Stomach (tissue), 9 donors: ENCODE measurements around the gene PPP1R3D. TPM values are rescaled to one million over a fixed set of nuclear protein-coding genes. Genes with fewer than 3 reads are reported as not detected.

Source experiments
- DNase-seq, 2 donors: peaks; one replicate each; pipeline versions ENCODE4 v3.0.0 to v3.0.0-alpha.2; 2013 to 2019
- H3K27ac ChIP-seq, 5 donors: fragments of 200-600 bp in 4 of 5; sonication (generic) in 4 of 5; one replicate each; pipeline ENCODE4 v1.5.1; 2013 to 2019; ENCODE audit warnings: mild to moderate bottlenecking in 1 of 5, moderate library complexity in 1 of 5
- H3K27me3 ChIP-seq, 3 donors: fragments of 200-600 bp; sonication (generic); one replicate each; pipeline ENCODE4 v1.5.1; 2017 to 2019; ENCODE audit warnings: mixed run types in 1 of 3
- H3K36me3 ChIP-seq, 4 donors: fragments of 200-600 bp; sonication (generic); 1 replicate in 3 of 4; 2 replicates in 1 of 4; pipeline ENCODE4 v1.5.1; 2016 to 2019
- H3K4me1 ChIP-seq, 4 donors: fragments of 200-600 bp; sonication (generic); one replicate each; pipeline ENCODE4 v1.5.1; 2016 to 2019
- H3K4me3 ChIP-seq, 4 donors: fragments of 200-600 bp; sonication (generic) in 3 of 4; one replicate each; pipeline ENCODE4 v1.5.1; 2016 to 2019; ENCODE audit warnings: mild to moderate bottlenecking in 1 of 4
- H3K9me3 ChIP-seq, 4 donors: fragments of 200-600 bp; sonication (generic); one replicate each; pipeline ENCODE4 v1.5.1; 2016 to 2019
- CTCF ChIP-seq, 7 experiments: fragments of 450-650 bp in 4 of 7; fragments of 200-600 bp in 3 of 7; sonication (generic) in 3 of 7; IDR thresholded peaks; one replicate each; pipeline ENCODE4 v1.5.1; 2016 to 2019; ENCODE audit warnings: antibody characterized with exemption in 7 of 7, control low read depth in 2 of 7, mild to moderate bottlenecking in 1 of 7
- EP300 ChIP-seq: sonication (generic); formaldehyde crosslinking; IDR thresholded peaks from one replicate; pipeline ENCODE4 v1.6.1; 2017; ENCODE audit warnings: antibody characterized with exemption
- POLR2A ChIP-seq, 4 donors: fragments of 450-650 bp; IDR thresholded peaks; one replicate each; pipeline ENCODE4 v1.6.1; 2016; ENCODE audit warnings: antibody characterized with exemption in 4 of 4, control low read depth in 2 of 4, mild to moderate bottlenecking in 1 of 4, moderate library complexity in 1 of 4
- POLR2AphosphoS5 ChIP-seq, 3 donors: sonication (generic); formaldehyde crosslinking; IDR thresholded peaks; one replicate each; pipeline ENCODE4 v1.6.1; 2016; ENCODE audit warnings: antibody characterized with exemption in 3 of 3
- WGBS, 5 donors: extraction: QIAGEN DNeasy Blood & Tissue Kit in 3 of 5; methylation state at CpG; one replicate each; pipeline versions ENCODE4 v1.1.5 to v1.1.7; 2013 to 2018; 5-methylcytosine and 5-hydroxymethylcytosine counted together
- intact Hi-C: fragments of 100-400 bp; cut with DNase I; formaldehyde crosslinking; loops from one replicate; pipeline ENCODE4 v1.15.1; 2023; ENCODE audit warnings: low total_unique reads
- polyA plus RNA-seq, 3 donors: library from polyadenylated mRNA; stranded (reverse); fragments of 200-250 nt; gene quantifications; one replicate each; pipeline ENCODE4 v1.2.3, GENCODE V29; 2013
- total RNA-seq, 5 donors: library from RNA; depleted of rRNA; stranded (reverse); fragments of >200 nt; gene quantifications; one replicate each; pipeline versions ENCODE4 v1.1.0 to v1.2.3, GENCODE V29; 2014 to 2016
- donor health status: healthy with polysubstance abuse.
- donor health status: Bipolar disorder and iron deficiency.
- donor health status: healthy.

Gene PPP1R3D
- total and polyA plus RNA-seq, 8 donors: 0.58 to 7.1 (median 3.8) TPM

GRCh38 chr20:59948212-59948611 lies 8.1 kb upstream of the PPP1R3D start:
- whole genome bisulfite sequencing, 5 donors: 25 to 45% (median 34%) methylated on average over 1 of the region's 1 CpG
- TF ChIP-seq EP300 (no peak), CTCF (IDR thresholded peaks at IDR 0.05) (no peak), POLR2A (IDR thresholded peaks at IDR 0.05) (no peak), POLR2AphosphoS5 (IDR thresholded peaks at IDR 0.05) (no peak)

GRCh38 chr20:59947376-59947775 lies 7.3 kb upstream of the PPP1R3D start:
- TF ChIP-seq POLR2AphosphoS5 (IDR thresholded peaks at IDR 0.05): no peak
- TF ChIP-seq POLR2A (IDR thresholded peaks at IDR 0.05): no peak
- TF ChIP-seq EP300: no peak
- no peak for TF ChIP-seq CTCF (IDR thresholded peaks at IDR 0.05)
- intact Hi-C loops: no loop called here
- Histone ChIP-seq H3K4me3 (no peak overlapping the region), H3K9me3 (no peaks in the 10 kb centered on the region), H3K27ac (no peak overlapping the region), H3K27me3 (no peaks in the 10 kb centered on the region), H3K36me3 (peaks cover 13 to 41% (median 37%) of the 10 kb centered on the region in 4 donors), H3K4me1 (peaks cover 0 to 47% (median 10%) of the 10 kb centered on the region in 4 donors)
- 90 to 93% (median 92%) methylated on average over 8 of the region's 8 CpGs for WGBS, 5 donors
- no peak for DNase-seq

More at GRCh38 chr20:59948212-59948611, 8.1 kb upstream of the PPP1R3D start:
- DNase-seq: no peak
- Histone ChIP-seq H3K4me1 (peaks cover 0 to 44% (median 8%) of the 10 kb centered on the region in 4 donors), H3K36me3 (peaks cover 13 to 36% (median 29%) of the 10 kb centered on the region in 4 donors), H3K4me3 (no peak overlapping the region), H3K9me3 (no peaks in the 10 kb centered on the region), H3K27ac (no peak overlapping the region), H3K27me3 (no peaks in the 10 kb centered on the region)
- intact Hi-C loops: no loop called here

- Histone ChIP-seq H3K4me1 (peaks cover 8 to 63% (median 23%) of the 10 kb centered on the region in 4 donors), H3K27me3 (no peaks in the 10 kb centered on the region), H3K9me3 (no peaks in the 10 kb centered on the region), H3K27ac (no peak overlapping the region), H3K36me3 (peaks cover 13 to 42% (median 36%) of the 10 kb centered on the region in 4 donors), H3K4me3 (no peak overlapping the region)
- intact Hi-C loops: no loop called here
- WGBS, 5 donors: 78 to 95% (median 92%) methylated on average over 2 of the region's 2 CpGs
- TF ChIP-seq CTCF (IDR thresholded peaks at IDR 0.05) (no peak), POLR2AphosphoS5 (IDR thresholded peaks at IDR 0.05) (no peak), POLR2A (IDR thresholded peaks at IDR 0.05) (no peak)
- no peak for DNase-seq
Observed at GRCh38 chr20:59945731-59946130, 5.6 kb upstream of the PPP1R3D start.

GRCh38 chr20:59945175-59945574 lies 5.1 kb upstream of the PPP1R3D start:
- intact Hi-C loops: no loop called here
- Histone ChIP-seq H3K4me3 (no peak overlapping the region), H3K36me3 (peaks cover 13 to 42% (median 33%) of the 10 kb centered on the region in 4 donors), H3K27ac (no peak overlapping the region), H3K9me3 (no peaks in the 10 kb centered on the region), H3K4me1 (peaks cover 8 to 63% (median 23%) of the 10 kb centered on the region in 4 donors), H3K27me3 (no peaks in the 10 kb centered on the region)
- no peak for DNase-seq
- WGBS, 5 donors: 62 to 70% (median 65%) methylated on average over 3 of the region's 3 CpGs
- TF ChIP-seq EP300 (no peak), POLR2A (IDR thresholded peaks at IDR 0.05) (no peak), CTCF (IDR thresholded peaks at IDR 0.05) (no peak), POLR2AphosphoS5 (IDR thresholded peaks at IDR 0.05) (no peak)
